OCI-LY1 (cell line): ENCODE results near the gene CTNND1.

Source experiments
- EZH2 ChIP-seq: fragments of 200-600 bp; sonication (generic), shearing (Covaris generic); IDR thresholded peaks from 2 replicates; pipeline ENCODE4 v1.8.0; 2017; ENCODE audit warnings: borderline replicate concordance, mixed run types, mild to moderate bottlenecking, antibody characterized with exemption, low read length, moderate library complexity, mixed read lengths
- TF ChIP-seq, protein P1 (sequence below): fragments of 200-600 bp; sonication (generic), shearing (Covaris generic); IDR thresholded peaks from 2 replicates; pipeline ENCODE4 v1.5.1; 2017; ENCODE audit warnings: mild to moderate bottlenecking, antibody characterized with exemption, low read length, moderate library complexity, mixed read lengths

DNA sequence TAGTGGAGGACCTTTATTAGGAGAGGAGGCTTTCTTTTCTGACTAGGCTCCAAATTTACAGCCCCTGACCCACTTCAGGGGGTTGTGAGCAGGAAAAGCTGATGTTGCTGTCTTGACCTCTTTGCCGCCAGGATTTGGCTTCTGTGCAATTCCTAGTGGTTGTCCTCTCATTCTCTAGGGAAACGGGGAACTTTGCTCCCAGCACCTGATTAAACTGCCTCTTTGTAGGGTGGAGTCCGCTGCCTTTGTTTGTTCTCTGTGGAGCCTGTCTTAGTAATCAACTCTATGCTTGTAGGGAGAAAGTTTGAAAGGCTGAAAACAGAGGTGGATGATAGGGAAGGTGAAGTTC, 16.3 kb downstream of the CTNND1 start:
- TF ChIP-seq, protein P1, sequence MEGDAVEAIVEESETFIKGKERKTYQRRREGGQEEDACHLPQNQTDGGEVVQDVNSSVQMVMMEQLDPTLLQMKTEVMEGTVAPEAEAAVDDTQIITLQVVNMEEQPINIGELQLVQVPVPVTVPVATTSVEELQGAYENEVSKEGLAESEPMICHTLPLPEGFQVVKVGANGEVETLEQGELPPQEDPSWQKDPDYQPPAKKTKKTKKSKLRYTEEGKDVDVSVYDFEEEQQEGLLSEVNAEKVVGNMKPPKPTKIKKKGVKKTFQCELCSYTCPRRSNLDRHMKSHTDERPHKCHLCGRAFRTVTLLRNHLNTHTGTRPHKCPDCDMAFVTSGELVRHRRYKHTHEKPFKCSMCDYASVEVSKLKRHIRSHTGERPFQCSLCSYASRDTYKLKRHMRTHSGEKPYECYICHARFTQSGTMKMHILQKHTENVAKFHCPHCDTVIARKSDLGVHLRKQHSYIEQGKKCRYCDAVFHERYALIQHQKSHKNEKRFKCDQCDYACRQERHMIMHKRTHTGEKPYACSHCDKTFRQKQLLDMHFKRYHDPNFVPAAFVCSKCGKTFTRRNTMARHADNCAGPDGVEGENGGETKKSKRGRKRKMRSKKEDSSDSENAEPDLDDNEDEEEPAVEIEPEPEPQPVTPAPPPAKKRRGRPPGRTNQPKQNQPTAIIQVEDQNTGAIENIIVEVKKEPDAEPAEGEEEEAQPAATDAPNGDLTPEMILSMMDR: no peak
- no peak for TF ChIP-seq EZH2
